Testis (tissue), 3 donors: ENCODE measurements around the gene RNU6-7. TPM values are rescaled to one million over a fixed set of nuclear protein-coding genes. Genes with fewer than 3 reads are reported as not detected.

Experiments used
- DNase-seq: peaks from one replicate; pipeline ENCODE4 v3.0.0-alpha.2; 2019
- H3K27ac ChIP-seq, 2 donors: fragments of 200-600 bp; sonication (generic); one replicate each; pipeline ENCODE4 v1.5.1; 2019
- H3K27me3 ChIP-seq: fragments of 200-600 bp; sonication (generic); one replicate; pipeline ENCODE4 v1.5.1; 2019
- H3K36me3 ChIP-seq: fragments of 200-600 bp; sonication (generic); one replicate; pipeline ENCODE4 v1.5.1; 2017; ENCODE audit warnings: low read depth; ENCODE audit errors: missing control alignments
- H3K4me1 ChIP-seq: fragments of 200-600 bp; sonication (generic); one replicate; pipeline ENCODE4 v1.5.1; 2019
- H3K4me3 ChIP-seq, 2 donors: fragments of 200-600 bp; sonication (generic); one replicate each; pipeline ENCODE4 v1.5.1; 2017 to 2019
- H3K9me3 ChIP-seq: fragments of 200-600 bp; sonication (generic); one replicate; pipeline ENCODE4 v1.5.1; 2017
- CTCF ChIP-seq, 3 experiments: fragments of 450-650 bp in 2 of 3; fragments of 200-600 bp in 1 of 3; sonication (generic) in 1 of 3; IDR thresholded peaks; one replicate each; pipeline ENCODE4 v1.5.1; 2016 to 2019; ENCODE audit warnings: antibody characterized with exemption in 3 of 3, mild to moderate bottlenecking in 2 of 3, moderate library complexity in 1 of 3
- POLR2A ChIP-seq: fragments of 450-650 bp; IDR thresholded peaks from one replicate; pipeline ENCODE4 v1.6.1; 2017; ENCODE audit warnings: antibody characterized with exemption, mild to moderate bottlenecking, moderate library complexity
- WGBS, 2 donors: methylation state at CpG; one replicate each; pipeline ENCODE4 v1.1.5; 2018; 5-methylcytosine and 5-hydroxymethylcytosine counted together
- intact Hi-C: fragments of 100-400 bp; cut with DNase I; formaldehyde crosslinking; loops from one replicate; pipeline ENCODE4 v1.15.1; 2023; ENCODE audit warnings: low total_unique reads
- polyA plus RNA-seq: library from polyadenylated mRNA; stranded (reverse); fragments of 350-450 nt; fragmentation: Illumina TruSeq; extraction: RNeasy Lipid Tissue Mini Kit (QIAGEN cat#74804); gene quantifications from one replicate; pipeline ENCODE4 v1.2.3, GENCODE V29; 2014; ENCODE audit warnings: low read depth, low replicate concordance; ENCODE audit not compliant: insufficient read depth
- total RNA-seq, 2 donors: library from RNA; depleted of rRNA; stranded (reverse); fragments of >200 nt; gene quantifications; one replicate each; pipeline ENCODE4 v1.2.3, GENCODE V29; 2016

RNU6-7 gene
- total and polyA plus RNA-seq, 3 donors from 2014 or later: not detected

- no peak for TF ChIP-seq CTCF (IDR thresholded peaks at IDR 0.05)
- TF ChIP-seq POLR2A: no peak
- no peak overlapping the region for H3K4me3 ChIP-seq
- H3K4me1 ChIP-seq: no peaks in the 10 kb centered on the region
- intact Hi-C loops: no loop called here
- DNase-seq: no peak
- no peaks in the 10 kb centered on the region for H3K36me3 ChIP-seq
- WGBS, 2 donors: 81 to 100% methylated on average over 1 to 2 of the region's 2 CpGs
- H3K9me3 ChIP-seq: no peaks in the 10 kb centered on the region
- no peak overlapping the region for H3K27ac ChIP-seq
- H3K27me3 ChIP-seq: no peaks in the 10 kb centered on the region
Observed at GRCh38 chr14:32230695-32231280, 28.9 kb downstream of the RNU6-7 start.

GRCh38 chr14:32232481-32232880 lies 30.6 kb downstream of the RNU6-7 start:
- Histone ChIP-seq H3K27ac (no peak overlapping the region), H3K27me3 (no peaks in the 10 kb centered on the region), H3K36me3 (no peaks in the 10 kb centered on the region), H3K4me1 (no peaks in the 10 kb centered on the region), H3K4me3 (no peak overlapping the region), H3K9me3 (no peaks in the 10 kb centered on the region)
- DNase-seq: no peak
- WGBS, 2 donors: 86 to 100% methylated on average over 1 of the region's 1 CpG
- intact Hi-C loops: no loop called here
- TF ChIP-seq CTCF (IDR thresholded peaks at IDR 0.05) (no peak), POLR2A (no peak)

GRCh38 chr14:32233260-32233659 lies 31.4 kb downstream of the RNU6-7 start:
- Histone ChIP-seq H3K9me3 (no peaks in the 10 kb centered on the region), H3K27me3 (no peaks in the 10 kb centered on the region), H3K36me3 (no peaks in the 10 kb centered on the region), H3K4me3 (no peak overlapping the region), H3K27ac (no peak overlapping the region), H3K4me1 (no peaks in the 10 kb centered on the region)
- DNase-seq: no peak
- whole genome bisulfite sequencing, 2 donors: 68 to 70% methylated on average over 1 of the region's 1 CpG
- TF ChIP-seq CTCF (IDR thresholded peaks at IDR 0.05) (no peak), POLR2A (no peak)
- intact Hi-C loops: no loop called here

- Histone ChIP-seq H3K4me1 (no peaks in the 10 kb centered on the region), H3K9me3 (no peaks in the 10 kb centered on the region), H3K27ac (no peak overlapping the region), H3K27me3 (no peaks in the 10 kb centered on the region), H3K4me3 (no peak overlapping the region), H3K36me3 (no peaks in the 10 kb centered on the region)
- intact Hi-C loops: no loop called here
- no peak for DNase-seq
- TF ChIP-seq CTCF (IDR thresholded peaks at IDR 0.05): no peak
- no peak for TF ChIP-seq POLR2A
Observed at GRCh38 chr14:32244404-32244803, 42.6 kb downstream of the RNU6-7 start.

- H3K4me1 ChIP-seq: no peaks in the 10 kb centered on the region
- no peaks in the 10 kb centered on the region for H3K27me3 ChIP-seq
- H3K9me3 ChIP-seq: no peaks in the 10 kb centered on the region
- intact Hi-C loops: no loop called here
- no peak for DNase-seq
- H3K4me3 ChIP-seq: no peak overlapping the region
- TF ChIP-seq CTCF (IDR thresholded peaks at IDR 0.05): no peak
- no peak for TF ChIP-seq POLR2A
- WGBS, 2 donors: 92% methylated on average over 2 to 5 of the region's 5 CpGs
- no peaks in the 10 kb centered on the region for H3K36me3 ChIP-seq
- H3K27ac ChIP-seq: no peak overlapping the region
Observed at GRCh38 chr14:32246751-32247150, 44.9 kb downstream of the RNU6-7 start.
